HepG2 (cell line): Measurements from ENCODE around the gene MIEF1. TPM values are rescaled to one million over a fixed set of nuclear protein-coding genes. Genes with fewer than 3 reads are reported as not detected.

ENCODE experiments used
- CCDC6 ChIP-seq: sonication (generic); formaldehyde crosslinking; IDR thresholded peaks from 2 replicates; pipeline ENCODE4 v1.8.1; 2022; ENCODE audit warnings: mild to moderate bottlenecking, missing genetic modification reagents, moderate library complexity
- DMTF1 ChIP-seq: sonication (generic); formaldehyde crosslinking; IDR thresholded peaks from 2 replicates; pipeline ENCODE4 v1.4.0; 2020; ENCODE audit warnings: mild to moderate bottlenecking, missing genetic modification reagents
- GMEB2 ChIP-seq: IDR thresholded peaks from 2 replicates; pipeline ENCODE4 v1.6.1; 2016; ENCODE audit warnings: missing biosample characterization, missing genetic modification reagents, low read depth
- HMGXB4 ChIP-seq, 2 experiments: sonication (generic) in 1 of 2; formaldehyde crosslinking in 1 of 2; IDR thresholded peaks; 2 replicates each; pipeline versions ENCODE4 v1.4.0 to v1.6.1; 2018 to 2020; ENCODE audit warnings: missing genetic modification reagents in 2 of 2, borderline replicate concordance in 1 of 2, low read depth in 1 of 2, mild to moderate bottlenecking in 1 of 2, missing biosample characterization in 1 of 2
- POLR2AphosphoS2 ChIP-seq: IDR thresholded peaks from 2 replicates; pipeline ENCODE4 v1.6.1; 2011; ENCODE audit warnings: low read depth, low read length, improper control_type of control experiment
- TEAD2 ChIP-seq: sonication (generic); formaldehyde crosslinking; IDR thresholded peaks from 2 replicates; pipeline ENCODE4 v1.9.0; 2021; ENCODE audit warnings: missing genetic modification reagents
- ZNF3 ChIP-seq: IDR thresholded peaks from 2 replicates; pipeline ENCODE4 v1.7.0; 2017; ENCODE audit warnings: inconsistent platforms
- ZNF30 ChIP-seq: sonication (generic); formaldehyde crosslinking; IDR thresholded peaks from 2 replicates; pipeline ENCODE4 v1.5.0; 2020; ENCODE audit warnings: mild to moderate bottlenecking, missing genetic modification reagents
- ZNF414 ChIP-seq: sonication (generic); formaldehyde crosslinking; IDR thresholded peaks from 2 replicates; pipeline ENCODE4 v1.5.0; 2020; ENCODE audit warnings: missing genetic modification reagents
- ZNF563 ChIP-seq: sonication (generic); formaldehyde crosslinking; IDR thresholded peaks from 2 replicates; pipeline ENCODE4 v1.8.0; 2022; ENCODE audit warnings: mild to moderate bottlenecking, moderate library complexity, missing genetic modification reagents
- ZNF670 ChIP-seq: sonication (generic); formaldehyde crosslinking; IDR thresholded peaks from 2 replicates; pipeline ENCODE4 v1.8.0; 2022; ENCODE audit warnings: mild to moderate bottlenecking, missing genetic modification reagents, borderline replicate concordance
- polyA plus RNA-seq, 8 experiments: library from polyadenylated mRNA; depleted of rRNA in 3 of 8; stranded (reverse) in 7 of 8; unstranded in 1 of 8; fragments of >200 nt; fragmentation: Illumina TruSeq in 4 of 8; extraction: Trizol in 4 of 8; gene quantifications; 2 replicates each; pipeline versions ENCODE4 v1.2.1 to v1.2.3, GENCODE V29; 2011 to 2016; ENCODE audit warnings: low read depth in 4 of 8, missing spikeins in 1 of 8, mixed read lengths in 1 of 8; ENCODE audit not compliant: insufficient read depth in 1 of 8
- total RNA-seq, 5 experiments: library from RNA; depleted of rRNA; stranded (reverse); fragments of >200 nt; fragmentation: Illumina TruSeq; extraction: Trizol; gene quantifications; 2 replicates each; pipeline ENCODE4 v1.2.3, GENCODE V29; 2016; ENCODE audit warnings: low read depth in 1 of 5
- TF ChIP-seq, protein P1 (sequence below): sonication (generic); formaldehyde crosslinking; IDR thresholded peaks from 2 replicates; pipeline ENCODE4 v1.4.0; 2020; ENCODE audit warnings: low read depth, mild to moderate bottlenecking, missing genetic modification reagents
- TF ChIP-seq, protein P2 (sequence below): sonication (generic); formaldehyde crosslinking; IDR thresholded peaks from 2 replicates; pipeline ENCODE4 v1.4.0; 2020; ENCODE audit warnings: missing genetic modification reagents

MIEF1 gene
- total and polyA plus RNA-seq, 2 of the 13 experiments (the other 11 are each of a cell fraction or from before 2014, with no cell fraction given): 21.7 to 34.8 TPM

DNA sequence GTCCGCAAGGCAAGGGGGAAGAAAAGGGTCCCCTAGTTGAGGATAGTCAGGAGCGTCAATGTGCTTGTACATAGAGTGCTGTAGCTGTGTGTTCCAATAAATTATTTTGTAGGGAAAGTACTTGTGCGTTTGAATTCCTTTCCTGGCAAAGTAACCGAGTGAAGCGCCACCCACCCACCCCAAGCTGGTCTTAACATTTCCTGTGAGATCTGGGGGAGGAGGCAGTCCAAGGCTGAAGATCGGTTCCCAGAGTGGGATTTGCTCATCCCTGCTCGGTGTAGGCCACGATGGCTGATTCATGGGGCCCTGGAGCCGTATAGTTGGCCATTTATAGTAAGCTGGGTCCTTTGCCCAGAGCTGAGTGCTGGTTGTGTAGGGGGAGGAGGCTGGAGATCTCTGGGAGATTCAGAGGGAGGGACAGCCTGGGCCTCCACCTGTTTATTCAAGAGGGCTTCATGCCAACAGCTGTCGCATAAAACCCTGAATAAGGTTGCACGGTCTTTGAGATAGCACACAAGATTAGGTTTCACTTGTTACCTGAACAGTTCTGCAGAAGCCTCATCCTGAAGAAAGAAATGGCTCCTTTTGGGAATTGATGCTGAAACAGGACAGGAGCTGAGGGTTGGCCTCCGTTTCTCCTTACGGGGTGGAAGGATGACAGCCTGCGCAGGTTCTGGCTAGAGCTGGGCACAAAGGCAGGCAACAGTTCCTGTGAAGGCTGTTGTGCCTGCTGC is 20.6 kb downstream of the MIEF1 start (continued):
- TF ChIP-seq HMGXB4 (CRISPR knock-in tag; IDR thresholded peaks at IDR 0.05; ENCODE audit: borderline replicate concordance in 1 of 2, low read depth in 1 of 2): 0 out of 4 replicates have a peak, but pooled peaks of 1 of the 2 experiments have one; percentile 21
- TF ChIP-seq, protein P1, sequence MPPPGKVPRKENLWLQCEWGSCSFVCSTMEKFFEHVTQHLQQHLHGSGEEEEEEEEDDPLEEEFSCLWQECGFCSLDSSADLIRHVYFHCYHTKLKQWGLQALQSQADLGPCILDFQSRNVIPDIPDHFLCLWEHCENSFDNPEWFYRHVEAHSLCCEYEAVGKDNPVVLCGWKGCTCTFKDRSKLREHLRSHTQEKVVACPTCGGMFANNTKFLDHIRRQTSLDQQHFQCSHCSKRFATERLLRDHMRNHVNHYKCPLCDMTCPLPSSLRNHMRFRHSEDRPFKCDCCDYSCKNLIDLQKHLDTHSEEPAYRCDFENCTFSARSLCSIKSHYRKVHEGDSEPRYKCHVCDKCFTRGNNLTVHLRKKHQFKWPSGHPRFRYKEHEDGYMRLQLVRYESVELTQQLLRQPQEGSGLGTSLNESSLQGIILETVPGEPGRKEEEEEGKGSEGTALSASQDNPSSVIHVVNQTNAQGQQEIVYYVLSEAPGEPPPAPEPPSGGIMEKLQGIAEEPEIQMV (CRISPR knock-in tag): no peak
- 0 out of 2 replicates have a peak, but pooled peaks have one; percentile 20 for TF ChIP-seq CCDC6 (CRISPR knock-in tag)
- no peak for TF ChIP-seq GMEB2
- no peak for TF ChIP-seq TEAD2 (CRISPR knock-in tag)
- peak; percentile 96; the same call in 1 of the 2 replicates for TF ChIP-seq POLR2AphosphoS2
- 0 out of 2 replicates have a peak, but pooled peaks have one; percentile 24 for TF ChIP-seq ZNF670 (CRISPR knock-in tag)
- 0 out of 2 replicates have a peak, but pooled peaks have one; percentile 40 for TF ChIP-seq ZNF3
- TF ChIP-seq DMTF1: 0 out of 2 replicates have a peak, but pooled peaks have one; percentile 22
- TF ChIP-seq ZNF30 (CRISPR knock-in tag): no peak
- peak; percentile 39; the same call in 1 of the 2 replicates for TF ChIP-seq ZNF414
- TF ChIP-seq, protein P2, sequence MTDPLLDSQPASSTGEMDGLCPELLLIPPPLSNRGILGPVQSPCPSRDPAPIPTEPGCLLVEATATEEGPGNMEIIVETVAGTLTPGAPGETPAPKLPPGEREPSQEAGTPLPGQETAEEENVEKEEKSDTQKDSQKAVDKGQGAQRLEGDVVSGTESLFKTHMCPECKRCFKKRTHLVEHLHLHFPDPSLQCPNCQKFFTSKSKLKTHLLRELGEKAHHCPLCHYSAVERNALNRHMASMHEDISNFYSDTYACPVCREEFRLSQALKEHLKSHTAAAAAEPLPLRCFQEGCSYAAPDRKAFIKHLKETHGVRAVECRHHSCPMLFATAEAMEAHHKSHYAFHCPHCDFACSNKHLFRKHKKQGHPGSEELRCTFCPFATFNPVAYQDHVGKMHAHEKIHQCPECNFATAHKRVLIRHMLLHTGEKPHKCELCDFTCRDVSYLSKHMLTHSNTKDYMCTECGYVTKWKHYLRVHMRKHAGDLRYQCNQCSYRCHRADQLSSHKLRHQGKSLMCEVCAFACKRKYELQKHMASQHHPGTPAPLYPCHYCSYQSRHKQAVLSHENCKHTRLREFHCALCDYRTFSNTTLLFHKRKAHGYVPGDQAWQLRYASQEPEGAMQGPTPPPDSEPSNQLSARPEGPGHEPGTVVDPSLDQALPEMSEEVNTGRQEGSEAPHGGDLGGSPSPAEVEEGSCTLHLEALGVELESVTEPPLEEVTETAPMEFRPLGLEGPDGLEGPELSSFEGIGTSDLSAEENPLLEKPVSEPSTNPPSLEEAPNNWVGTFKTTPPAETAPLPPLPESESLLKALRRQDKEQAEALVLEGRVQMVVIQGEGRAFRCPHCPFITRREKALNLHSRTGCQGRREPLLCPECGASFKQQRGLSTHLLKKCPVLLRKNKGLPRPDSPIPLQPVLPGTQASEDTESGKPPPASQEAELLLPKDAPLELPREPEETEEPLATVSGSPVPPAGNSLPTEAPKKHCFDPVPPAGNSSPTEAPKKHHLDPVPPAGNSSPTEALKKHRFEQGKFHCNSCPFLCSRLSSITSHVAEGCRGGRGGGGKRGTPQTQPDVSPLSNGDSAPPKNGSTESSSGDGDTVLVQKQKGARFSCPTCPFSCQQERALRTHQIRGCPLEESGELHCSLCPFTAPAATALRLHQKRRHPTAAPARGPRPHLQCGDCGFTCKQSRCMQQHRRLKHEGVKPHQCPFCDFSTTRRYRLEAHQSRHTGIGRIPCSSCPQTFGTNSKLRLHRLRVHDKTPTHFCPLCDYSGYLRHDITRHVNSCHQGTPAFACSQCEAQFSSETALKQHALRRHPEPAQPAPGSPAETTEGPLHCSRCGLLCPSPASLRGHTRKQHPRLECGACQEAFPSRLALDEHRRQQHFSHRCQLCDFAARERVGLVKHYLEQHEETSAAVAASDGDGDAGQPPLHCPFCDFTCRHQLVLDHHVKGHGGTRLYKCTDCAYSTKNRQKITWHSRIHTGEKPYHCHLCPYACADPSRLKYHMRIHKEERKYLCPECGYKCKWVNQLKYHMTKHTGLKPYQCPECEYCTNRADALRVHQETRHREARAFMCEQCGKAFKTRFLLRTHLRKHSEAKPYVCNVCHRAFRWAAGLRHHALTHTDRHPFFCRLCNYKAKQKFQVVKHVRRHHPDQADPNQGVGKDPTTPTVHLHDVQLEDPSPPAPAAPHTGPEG (CRISPR knock-in tag): 0 out of 2 replicates have a peak, but pooled peaks have one; percentile 5
- 0 out of 2 replicates have a peak, but pooled peaks have one; percentile 36 for TF ChIP-seq ZNF563 (CRISPR knock-in tag)
